T follicular helper cell (primary cell): ENCODE measurements around the gene PIGV.
"Not testable (repeated sequence)": the region's sequence is repeated elsewhere in the genome, so short reads cannot be mapped to it uniquely, and the experiment has no call there.

Experiments used
- DNase-seq: peaks from one replicate; pipeline ENCODE4 v3.0.0-alpha.2; 2020; ENCODE audit warnings: low read depth

PIGV gene

DNA sequence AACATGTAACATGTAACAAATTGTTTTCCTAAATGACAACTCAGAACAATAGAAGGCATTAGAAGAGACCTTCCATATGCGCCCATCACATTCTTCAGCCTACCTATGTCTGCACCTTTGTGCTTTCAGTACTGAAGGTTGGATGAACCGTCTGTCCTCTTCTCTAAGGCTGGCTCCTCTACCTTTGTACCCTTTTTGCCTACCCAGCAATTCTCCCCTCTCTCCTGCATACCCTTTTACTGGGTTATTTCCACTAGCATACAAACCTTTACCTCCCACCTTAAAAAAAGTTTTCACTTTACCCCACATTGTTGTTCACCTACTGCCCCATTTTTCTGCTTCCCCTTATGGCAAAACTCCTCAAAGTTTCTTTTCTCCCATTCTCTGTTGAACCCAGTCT, 5.2 kb downstream of the PIGV start:
- no peak for DNase-seq

DNA sequence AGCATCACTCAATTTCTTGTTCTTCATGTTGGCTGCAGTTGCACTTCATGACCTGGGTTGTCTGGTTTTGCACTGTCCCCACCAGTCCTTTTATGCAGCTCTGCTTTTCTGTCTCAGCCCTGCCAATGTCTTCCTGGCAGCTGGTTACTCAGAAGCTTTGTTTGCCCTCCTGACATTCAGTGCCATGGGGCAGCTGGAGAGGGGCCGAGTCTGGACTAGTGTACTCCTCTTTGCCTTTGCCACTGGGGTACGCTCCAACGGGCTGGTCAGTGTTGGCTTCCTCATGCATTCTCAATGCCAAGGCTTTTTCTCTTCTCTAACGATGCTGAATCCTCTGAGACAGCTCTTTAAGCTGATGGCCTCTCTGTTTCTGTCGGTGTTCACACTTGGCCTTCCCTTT, 6.6 kb downstream of the PIGV start:
- DNase-seq: no peak

DNA sequence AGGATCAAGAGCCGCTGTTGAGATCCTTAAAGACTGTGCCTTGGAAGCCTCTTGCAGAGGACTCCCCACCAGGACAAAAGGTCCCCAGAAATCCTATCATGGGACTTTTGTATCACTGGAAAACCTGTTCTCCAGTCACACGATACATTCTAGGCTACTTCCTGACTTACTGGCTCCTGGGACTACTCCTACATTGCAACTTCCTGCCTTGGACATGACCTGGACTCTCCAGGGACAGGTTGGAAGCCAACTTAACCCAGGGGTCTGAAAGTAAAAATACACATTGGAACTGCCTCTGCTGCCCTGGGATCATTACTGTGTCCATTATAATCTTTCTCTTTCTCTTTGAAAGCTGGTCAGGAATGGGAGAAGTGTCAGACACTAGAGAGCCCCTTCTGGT, 9.9 kb downstream of the PIGV start:
- no peak for DNase-seq

- DNase-seq: no peak
Measured at GRCh38 chr1:26799479-26800142, 11.9 kb downstream of the PIGV start.

- not testable (repeated sequence) for DNase-seq
Measured at GRCh38 chr1:26803932-26804331, 16.2 kb downstream of the PIGV start.

DNA sequence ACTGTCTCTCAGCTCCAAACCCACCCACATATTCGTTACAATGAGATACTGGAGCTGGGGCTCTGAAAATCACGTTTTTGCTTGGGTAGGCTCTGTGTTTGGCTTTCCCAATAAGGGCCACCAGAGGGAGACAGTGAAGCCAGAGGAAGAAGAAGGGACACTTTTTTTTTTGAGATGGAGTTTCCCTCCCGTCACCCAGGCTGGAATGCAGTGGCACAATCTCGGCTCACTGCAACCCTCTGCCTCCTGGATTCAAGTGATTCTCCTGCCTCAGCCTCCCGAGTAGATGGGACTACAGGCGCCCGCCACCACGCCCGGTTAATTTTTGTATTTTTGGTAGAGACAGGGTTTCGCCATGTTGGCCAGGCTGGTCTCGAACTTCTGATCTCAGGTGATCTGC, 22.4 kb downstream of the PIGV start:
- DNase-seq: peak; percentile 68

DNA sequence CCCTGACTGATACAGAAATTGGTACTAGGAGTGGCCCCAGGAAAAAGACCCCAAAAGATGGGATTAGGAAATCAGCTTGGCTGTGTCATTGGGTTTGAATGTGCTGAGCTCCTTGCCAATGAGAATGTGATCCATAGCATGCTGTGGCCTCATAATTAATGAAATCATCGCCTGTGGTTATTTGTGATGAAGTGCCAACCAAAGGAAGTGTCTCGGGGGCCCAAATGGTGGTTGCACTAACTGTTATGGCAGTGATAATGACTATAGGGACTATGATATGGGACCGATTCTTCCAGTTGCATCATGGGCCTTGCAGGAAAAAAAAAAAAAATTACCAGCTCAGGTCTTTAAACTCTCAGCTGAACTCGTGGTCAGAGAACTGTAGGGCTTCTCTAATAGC, 23.3 kb downstream of the PIGV start:
- DNase-seq: no peak

DNA sequence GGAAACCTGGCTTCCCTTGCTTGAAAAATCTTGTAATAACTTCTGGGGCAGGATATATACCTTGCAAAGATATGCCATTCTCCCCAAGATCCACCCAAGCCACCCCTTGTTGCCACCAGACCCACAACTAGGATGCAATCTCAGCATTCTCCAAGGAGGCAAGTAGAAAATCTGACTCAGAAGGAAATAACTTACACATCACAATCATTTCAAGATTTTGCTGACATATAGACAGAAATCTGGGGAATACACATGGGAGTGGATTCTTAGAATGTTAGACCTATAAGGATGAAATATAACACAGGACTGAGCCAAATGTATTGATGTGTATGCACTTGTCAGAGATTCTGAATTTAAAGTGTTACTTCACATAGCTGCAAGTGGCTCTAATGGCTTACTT, 24.0 kb downstream of the PIGV start:
- no peak for DNase-seq

DNA sequence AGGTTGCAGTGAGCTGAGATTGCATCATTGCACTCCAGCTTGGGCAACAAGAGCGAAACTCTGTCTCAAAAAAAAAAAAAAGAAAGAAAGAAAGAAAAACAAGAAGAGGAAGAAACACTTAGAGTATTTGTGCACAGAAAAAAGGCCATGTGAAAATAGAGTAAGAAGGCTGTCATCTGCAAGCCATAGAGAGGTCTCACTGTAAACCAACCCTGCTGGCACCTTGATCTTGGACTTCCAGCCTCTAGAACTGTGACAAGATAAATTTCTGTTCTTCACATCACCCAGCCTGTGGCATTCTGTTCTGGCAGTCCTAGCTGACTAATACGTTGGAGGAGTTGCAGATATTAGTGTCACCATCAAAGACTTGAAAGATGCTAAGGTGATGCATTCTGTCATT, 26.6 kb downstream of the PIGV start:
- no peak for DNase-seq

DNA sequence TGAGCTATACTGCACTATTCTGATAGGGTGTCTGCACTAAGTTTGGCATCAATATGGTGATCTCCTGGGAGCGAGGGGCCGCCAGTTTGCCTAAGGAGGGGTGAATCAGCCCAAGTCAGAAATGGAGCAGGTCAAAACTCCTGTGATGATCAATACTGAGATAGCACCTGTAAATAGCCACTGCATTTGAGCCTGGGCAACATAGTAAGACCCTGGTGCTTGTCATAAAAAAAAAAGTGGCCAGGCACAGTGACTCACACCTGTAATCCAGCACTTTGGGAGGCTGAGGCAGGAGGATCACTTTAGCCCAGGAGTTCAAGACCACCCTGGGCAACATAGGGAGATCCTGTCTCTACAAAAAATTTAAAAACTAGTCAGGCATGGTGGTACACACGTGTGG, 27.1 kb downstream of the PIGV start:
- no peak for DNase-seq

- DNase-seq: no peak
Measured at GRCh38 chr1:26820784-26821269, 33.1 kb downstream of the PIGV start.

- DNase-seq: no peak
Measured at GRCh38 chr1:26822737-26823395, 35.1 kb downstream of the PIGV start.

GRCh38 chr1:26824731-26825130, 37.0 kb downstream of the PIGV start:
- no peak for DNase-seq

DNA sequence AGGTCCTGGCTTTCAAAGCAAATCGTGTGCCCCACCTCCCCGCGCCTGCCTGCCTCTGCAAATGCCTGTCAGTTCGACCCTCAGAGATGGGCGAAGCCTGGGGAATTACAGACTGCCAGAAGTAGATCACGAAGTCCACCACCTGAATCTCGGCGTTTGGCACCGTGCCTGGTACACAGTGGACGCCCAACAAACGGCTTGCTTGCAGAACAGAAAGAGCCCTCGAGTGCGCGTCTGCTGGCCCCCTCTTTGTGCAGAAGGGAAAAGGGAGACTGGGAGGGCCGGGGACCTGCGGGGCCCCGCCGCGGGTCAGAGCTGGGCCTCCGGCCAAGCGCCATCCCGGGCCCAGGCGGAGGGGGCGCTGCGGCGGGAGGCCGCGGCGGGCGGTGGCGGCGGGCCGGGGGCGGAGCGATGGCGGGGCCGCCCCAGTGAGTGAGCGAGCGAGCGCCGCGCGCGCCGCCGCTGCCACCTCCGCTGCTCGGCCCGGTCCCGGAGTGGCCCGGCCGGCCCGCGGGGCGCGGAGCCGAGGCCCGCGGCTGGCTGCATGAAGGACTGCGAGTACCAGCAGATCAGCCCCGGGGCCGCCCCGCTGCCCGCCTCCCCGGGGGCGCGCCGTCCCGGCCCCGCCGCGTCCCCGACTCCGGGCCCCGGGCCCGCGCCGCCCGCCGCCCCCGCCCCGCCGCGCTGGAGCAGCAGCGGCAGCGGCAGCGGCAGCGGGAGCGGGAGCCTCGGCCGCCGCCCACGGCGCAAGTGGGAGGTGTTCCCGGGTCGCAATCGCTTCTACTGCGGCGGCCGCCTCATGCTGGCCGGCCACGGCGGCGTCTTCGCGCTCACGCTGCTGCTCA, 38.7 kb downstream of the PIGV start, which contains the start of gene ZDHHC18:
TSS of gene ZDHHC18 (plus strand) at position 428 of the 845 bp plus-strand sequence. CDS start at position 545, 117 bp downstream.
- peak; percentile 52 for DNase-seq

- no peak for DNase-seq
Measured at GRCh38 chr1:26827106-26827604, 39.4 kb downstream of the PIGV start.

- DNase-seq: no peak
Measured at GRCh38 chr1:26827663-26828062, 39.9 kb downstream of the PIGV start.

DNA sequence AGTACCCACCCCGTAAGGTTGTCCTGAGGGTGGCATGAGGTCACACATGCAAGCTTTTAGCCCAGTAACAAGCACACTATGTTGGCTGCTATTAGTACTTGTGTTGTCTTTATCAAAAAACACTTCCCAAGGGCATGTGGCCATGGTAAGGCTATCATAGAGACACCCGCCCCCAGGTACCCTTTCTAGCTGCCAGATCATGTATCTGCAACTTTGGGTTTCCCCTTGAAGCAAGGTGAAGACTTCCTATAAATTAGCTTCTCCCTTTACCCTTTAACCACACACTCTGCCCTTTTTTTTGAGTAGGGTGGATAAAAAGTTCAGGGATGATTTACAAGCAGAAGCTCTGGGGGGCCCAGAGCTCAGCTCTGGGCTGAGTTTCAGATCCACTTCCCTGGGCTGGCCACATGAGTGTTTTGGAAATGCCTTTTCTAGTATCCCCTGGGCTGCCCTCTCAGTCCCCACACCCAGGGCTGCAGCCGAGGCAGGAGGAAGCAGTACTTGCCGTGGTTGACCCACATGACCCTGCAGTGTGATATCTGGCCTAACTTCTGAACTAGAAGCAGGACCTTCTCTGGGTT, 40.8 kb downstream of the PIGV start:
- no peak for DNase-seq

DNA sequence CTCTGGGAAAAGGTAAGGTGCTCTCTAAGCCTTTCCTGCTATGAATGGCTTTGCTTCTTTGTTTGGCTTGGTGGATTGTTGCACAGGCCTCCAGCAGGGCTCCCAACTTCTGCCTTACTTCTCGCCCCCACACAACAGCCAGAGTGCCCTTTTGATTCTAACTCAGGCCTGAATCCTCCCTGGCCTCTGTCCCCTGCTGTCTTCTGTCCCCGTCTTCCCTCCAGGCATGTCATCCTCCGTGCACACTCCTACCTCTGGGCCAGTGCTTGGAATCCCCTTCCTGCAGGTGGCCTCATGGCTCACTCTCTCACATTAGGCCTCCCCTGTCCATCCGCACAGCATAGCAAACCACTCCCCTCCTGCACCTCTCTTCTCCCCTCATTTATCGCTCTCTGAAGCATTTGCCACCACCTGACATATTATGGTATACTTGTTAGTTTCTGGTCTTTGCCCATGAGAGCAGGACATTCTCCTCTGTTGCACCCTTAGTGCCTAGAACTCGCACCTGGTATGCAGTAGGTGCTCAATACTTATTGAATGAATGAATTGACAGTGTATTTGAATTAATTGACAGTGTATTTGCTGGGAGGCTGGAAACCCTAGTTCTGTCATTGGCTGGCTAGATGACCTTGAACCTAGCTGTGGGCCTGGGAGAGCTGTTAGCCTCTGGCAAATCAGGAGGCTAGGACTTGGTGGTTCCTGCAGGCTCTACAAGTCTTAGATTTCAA, 41.6 kb downstream of the PIGV start:
- no peak for DNase-seq

GRCh38 chr1:26831059-26831458, 43.3 kb downstream of the PIGV start:
- DNase-seq: no peak

GRCh38 chr1:26831546-26832248, 43.9 kb downstream of the PIGV start:
- DNase-seq: no peak
